Frontal cortex (tissue), 4 donors: ENCODE results near the gene ST8SIA5. TPM values are rescaled to one million over a fixed set of nuclear protein-coding genes. Genes with fewer than 3 reads are reported as not detected.
A peak's percentile ranks its signal among the peaks of the same experiment; 100 is the strongest.

Source experiments
- DNase-seq, 2 donors: peaks; one replicate each; pipeline ENCODE4 v3.0.0; 2012; ENCODE audit warnings: low spot score in 2 of 2
- FAIRE-seq: peaks from 2 replicates; lab custom pipeline; 2012; peaks lifted over from hg19 to GRCh38; lab: Jason Lieb, UNC
- total RNA-seq: library from RNA; depleted of rRNA; stranded (reverse); fragments of >200 nt; gene quantifications from one replicate; pipeline ENCODE4 v1.2.3, GENCODE V29; 2014
- donor health status: control.
- donor health status: control.
- donor health status: control.

The ST8SIA5 gene
- total RNA-seq, 1 donor from 2014 or later = 4.9 TPM

DNA sequence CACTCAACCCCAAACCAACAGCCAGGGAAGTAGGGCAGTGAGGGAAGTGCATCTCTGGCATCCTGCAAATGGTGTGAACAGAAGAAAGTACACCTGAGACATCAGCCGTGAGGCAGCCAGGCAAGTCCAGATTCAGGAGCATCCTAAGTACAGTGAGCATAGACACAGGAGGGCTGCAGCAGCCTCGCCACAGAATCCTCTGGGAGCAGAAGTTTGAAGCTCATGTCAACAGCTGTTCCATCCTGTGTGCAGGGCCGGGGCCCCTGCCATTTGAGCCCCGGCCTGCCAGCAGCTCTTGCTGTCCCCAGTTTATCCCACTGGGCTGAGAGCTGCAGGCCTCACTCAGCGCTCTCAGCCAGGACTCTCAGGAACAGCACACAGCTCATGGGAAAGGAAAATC is 114.3 kb downstream of the ST8SIA5 start:
- FAIRE-seq (no peak), DNase-seq (no peak)

DNA sequence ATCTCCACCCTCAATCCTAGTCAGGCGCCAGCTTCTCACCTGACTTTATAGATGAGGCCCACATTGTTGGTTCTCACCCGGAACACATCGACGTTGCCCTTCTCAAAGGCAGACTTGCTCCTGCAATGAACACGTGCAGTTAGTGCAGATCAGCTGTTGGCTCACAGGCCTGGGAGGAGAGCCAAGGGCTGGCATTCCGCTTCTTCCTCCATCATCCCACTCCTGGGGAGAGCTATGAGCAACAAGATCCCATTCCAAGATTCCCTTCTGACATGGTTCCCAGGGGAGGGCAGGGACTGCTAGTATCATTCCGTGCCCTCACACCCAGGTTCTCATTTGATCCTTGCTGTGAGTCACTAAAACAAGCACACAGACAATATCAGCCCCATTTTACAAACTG is 114.9 kb downstream of the ST8SIA5 start:
- FAIRE-seq (no peak), DNase-seq (no peak)

DNA sequence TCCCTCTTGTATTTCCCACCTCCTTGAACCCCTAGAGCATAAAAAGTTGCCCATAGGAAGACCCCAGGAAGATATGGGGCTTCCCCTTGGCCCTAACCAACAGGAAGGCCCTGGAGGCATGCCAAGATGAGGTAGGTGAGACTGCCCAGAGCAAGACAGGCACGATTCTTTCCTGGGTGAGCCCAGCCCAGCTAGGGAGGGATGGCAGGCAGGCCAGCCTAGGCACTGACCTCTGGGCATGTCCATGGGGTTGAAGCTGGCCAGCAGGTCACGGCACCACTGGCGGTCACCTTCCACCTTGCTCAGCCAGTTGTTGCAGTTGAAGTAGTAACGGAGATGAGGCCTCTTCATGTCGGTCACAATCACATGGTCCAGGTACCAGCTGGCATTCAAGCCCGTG is 117.5 kb downstream of the ST8SIA5 start:
- no peak for DNase-seq
- FAIRE-seq = no peak

DNA sequence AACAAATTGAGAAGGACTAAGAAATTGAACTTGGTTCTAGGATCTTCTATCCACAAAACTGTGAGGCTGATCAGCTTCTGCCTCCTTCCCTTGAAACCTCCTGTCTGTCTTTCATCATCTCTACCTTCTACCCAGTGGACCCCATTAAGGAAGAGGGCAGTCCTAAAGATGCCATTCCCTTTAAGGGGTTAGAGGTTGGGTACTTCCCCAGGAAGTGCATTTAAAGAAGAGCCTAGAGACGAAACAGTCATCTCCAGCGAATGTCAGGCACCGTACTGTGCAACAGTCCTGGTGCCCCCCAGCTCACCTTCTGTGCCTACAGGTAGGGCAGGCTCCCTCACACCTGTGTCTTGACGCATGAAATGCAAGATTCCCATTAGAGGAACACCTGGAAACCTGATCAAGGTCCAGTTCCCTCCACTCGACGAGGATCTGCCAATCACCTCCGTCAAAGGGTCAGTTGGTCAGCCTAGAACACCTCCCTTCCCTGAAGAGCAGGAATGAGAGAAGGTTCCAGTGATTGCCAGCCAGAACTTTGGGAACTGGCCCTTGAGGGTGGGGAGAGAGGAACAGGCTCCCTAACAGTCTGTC is 120.7 kb downstream of the ST8SIA5 start:
- FAIRE-seq (no peak), DNase-seq (no peak)

DNA sequence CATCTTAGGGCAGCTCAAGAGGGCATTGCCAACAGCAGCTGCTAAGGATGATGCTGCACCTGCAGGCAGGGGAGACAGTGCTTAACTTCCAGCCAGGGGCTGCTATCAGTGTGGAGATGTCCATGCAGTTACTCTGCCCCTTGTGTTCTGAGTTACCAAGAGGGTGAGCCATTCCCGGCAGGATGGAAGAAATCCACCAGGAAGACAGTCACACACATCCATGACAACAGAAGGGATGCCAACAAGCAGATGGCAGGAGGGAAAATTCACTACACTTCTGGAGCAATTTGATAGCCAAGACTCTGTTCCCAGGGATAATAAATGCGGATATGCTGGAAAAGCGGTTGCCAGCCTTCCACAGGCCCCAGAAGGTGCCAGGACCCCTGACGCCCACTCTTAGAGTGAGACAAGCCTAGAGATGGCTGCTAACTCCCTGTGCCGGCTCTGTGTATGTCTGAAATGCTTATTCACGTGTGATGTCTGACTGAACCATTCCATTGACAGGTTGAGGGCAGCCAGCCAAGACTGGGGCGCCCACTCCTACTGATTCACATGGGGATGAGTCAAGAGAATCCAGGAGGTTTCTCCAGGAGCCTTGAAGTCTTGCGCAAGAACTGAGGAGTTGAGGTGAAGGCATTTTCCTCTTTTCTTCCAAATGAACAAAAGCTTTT is 124.3 kb downstream of the ST8SIA5 start:
- DNase-seq (no peak), FAIRE-seq (no peak)

DNA sequence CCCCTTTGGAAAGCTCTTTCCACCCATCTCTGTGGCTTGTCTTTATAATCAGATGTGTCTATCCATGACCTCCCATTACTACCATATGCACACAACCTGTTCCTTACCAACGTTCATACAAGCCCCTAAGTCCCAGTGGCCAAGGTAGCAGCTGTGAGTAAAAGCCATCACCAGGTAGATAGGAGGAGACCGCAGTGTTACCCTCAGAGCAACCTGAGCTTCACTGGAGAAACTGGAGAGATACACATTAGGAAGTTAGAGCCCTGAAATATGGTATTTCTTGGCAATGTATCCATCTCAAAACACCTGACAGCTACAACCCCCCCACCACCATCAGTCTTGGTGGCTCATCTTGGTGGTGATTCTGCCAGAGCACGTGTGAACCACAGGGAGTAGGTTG is 125.9 kb downstream of the ST8SIA5 start:
- FAIRE-seq (no peak), DNase-seq (no peak)

DNA sequence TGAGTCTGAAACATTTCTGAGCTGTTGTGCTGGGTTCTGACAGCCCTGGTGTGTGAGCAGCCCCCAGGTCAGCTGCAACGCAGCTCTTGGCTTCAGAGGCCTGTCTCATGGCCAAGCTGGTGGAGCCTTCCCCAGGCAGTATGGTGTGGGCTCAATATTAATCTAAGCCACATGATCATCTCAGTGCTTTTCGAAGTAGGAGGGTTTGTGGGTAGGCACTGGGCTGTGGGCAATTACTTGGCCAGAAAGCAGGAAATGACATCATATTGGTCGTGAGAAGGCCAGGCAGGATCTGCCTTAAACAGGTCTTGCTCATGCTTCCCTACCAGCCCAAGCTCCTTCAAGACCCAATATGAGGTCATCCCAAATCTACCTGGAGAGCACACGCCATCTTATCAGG is 126.7 kb downstream of the ST8SIA5 start:
- FAIRE-seq = no peak

DNA sequence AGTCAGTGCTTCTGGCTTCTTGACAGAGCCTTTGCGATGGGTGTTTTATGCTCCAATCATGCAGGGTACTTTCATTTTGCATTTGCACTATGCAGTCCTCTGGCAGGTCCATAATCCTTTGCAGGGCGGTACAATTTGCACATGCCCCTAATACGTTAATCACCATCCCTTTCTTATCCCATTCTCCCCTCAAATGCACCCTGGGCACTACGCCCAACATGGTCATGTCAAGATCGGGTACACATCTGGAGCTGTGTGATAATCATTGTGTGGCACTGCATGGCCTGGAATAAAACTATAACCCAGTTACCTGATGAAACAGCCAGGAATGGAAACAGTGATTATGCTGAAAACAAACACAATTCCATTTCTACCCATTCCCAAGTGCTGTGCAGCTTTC is 127.5 kb downstream of the ST8SIA5 start:
- no peak for FAIRE-seq

More for the DNA sequence above, 126.7 kb downstream of the ST8SIA5 start:
- no peak for DNase-seq

DNA sequence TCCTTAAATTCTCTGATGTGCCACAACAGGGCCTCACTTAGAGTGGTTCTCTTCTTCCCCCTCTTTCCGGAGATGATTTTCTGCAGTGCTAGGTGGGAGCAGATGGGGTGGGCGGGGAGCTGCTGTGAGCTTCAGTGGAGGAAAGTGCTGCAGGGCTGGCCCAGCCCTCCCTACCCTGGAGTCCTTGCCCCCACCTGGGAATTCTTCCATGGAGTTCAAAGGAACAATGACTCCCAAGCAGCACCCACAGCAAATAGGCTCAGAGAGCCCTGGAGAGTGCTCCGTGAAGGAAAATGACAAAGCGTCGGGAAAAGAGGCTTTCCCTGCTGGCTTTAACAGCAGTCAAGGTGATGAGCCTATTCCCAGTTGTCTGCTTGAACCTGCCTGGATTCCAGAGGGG is 128.6 kb downstream of the ST8SIA5 start:
- DNase-seq = no peak
- no peak for FAIRE-seq

More for the DNA sequence above, 127.5 kb downstream of the ST8SIA5 start:
- no peak for DNase-seq

DNA sequence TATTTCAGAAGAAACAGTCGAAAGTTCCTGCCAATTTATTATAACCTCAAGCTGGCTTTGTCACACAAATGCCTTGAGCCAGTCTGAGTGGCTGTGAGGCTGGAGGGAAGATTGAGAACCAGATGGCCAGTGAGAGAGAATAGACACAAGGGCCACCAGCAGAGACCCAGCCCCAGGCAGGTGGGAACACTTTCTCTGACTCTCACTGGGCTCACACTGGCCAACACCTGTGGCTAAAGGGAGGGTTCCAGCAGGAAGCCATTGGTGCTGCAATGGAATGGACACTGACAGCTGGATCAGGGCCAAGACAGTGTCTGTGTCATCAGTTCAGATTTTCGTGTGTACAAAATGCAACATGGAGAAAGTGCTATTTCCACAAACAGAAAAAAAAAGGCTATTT is 129.7 kb downstream of the ST8SIA5 start:
- DNase-seq (no peak), FAIRE-seq (no peak)

DNA sequence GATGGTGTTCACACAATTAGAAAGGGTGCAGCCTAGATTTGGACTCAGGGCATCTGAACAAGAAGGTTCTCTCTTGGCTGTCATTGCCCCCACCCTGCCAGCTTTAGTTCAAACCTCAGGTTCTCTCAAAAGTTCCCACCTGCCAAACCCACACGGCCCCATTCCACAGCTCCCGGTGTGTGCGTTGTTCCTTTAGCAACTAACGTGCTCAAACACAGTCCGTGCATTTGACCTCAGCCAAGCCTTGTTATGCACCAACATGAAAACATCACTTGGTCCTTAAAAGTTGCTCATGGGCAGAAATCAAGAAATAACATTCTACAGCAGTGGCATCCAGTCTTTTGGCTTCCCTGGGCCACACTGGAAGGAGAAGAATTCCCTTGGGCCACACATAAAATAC is 131.8 kb downstream of the ST8SIA5 start:
- DNase-seq = no peak
- no peak for FAIRE-seq

DNA sequence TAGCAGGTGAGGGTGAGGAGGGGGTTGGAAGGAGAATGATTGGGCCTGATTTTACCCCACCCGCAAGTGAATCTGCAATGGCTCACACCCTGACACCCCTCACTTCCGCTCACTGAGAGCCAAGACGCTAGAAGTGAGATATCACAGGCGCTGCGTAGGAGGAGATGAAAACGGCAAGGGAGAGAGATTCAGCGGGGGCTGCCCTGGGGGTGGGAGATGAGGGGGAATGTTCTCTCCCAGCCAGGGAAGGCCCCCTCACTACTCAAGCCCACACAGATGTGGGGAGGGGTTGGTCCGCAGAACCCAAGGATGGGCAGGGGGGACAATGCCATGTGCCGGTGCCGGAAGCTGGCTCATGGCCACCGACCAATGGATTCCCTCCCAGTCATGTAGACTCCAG is 132.7 kb downstream of the ST8SIA5 start:
- FAIRE-seq (no peak), DNase-seq (no peak)

DNA sequence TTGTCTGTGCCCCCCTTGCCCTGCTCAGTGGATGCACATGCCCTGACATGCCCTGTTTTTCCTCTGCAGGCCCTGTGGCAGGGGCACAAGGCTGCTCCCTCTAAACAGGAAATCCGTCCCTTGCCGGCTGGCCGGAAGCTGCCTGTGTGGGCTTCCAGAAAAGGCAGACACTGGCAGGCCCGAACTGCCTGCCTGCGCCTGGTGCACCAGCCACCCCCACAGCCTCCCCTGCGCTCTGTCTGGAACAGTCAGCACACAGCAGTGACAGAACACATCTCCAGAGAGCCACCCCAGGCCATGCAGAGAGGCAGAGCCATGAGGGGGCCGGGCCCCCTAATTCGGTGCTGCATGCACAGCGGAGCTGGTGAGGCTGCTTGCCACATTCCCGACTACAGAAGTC is 133.3 kb downstream of the ST8SIA5 start:
- DNase-seq (peak in 1 of 2 donors; percentile 24), FAIRE-seq (no peak)

DNA sequence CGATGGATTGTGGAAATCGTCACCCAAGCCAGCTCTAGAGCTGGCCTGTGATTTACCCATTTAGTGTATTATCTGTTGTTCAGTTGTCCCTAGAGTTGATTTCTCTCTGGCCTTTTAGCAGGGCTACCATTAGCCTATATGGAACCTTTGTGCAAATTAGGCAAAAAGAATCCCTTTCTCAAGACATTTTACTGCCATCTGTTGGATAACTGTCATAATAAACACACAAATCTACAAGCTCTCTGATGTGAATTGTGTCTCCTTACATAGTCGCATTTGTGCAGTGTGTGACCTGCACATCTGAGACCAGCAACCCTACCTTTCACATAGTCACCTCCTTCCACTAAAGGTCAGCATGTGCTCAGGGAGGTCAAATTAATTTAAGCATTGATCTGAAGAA is 133.9 kb downstream of the ST8SIA5 start:
- FAIRE-seq = no peak
- peak in 1 of 2 donors; percentile 33 for DNase-seq

DNA sequence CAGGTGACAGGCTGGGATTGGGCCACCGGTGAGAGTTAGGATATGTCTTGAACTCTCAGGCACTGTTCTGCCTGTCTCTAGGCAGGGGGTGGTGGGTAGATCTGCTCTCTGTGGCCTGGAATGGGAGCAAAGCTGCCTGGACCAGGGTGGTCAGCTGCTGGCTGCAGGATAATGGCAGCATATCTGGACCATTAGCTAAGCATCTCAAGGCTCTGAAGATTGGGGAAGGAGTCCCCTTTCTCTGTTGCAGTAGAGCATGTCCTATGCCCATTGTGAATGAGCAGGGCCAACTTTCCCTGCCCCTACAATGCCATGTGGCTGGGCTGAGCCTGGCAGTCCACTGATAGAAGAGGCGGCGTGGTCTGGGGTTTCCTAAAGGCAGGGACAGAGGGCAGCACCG is 134.4 kb downstream of the ST8SIA5 start:
- DNase-seq (no peak), FAIRE-seq (no peak)

DNA sequence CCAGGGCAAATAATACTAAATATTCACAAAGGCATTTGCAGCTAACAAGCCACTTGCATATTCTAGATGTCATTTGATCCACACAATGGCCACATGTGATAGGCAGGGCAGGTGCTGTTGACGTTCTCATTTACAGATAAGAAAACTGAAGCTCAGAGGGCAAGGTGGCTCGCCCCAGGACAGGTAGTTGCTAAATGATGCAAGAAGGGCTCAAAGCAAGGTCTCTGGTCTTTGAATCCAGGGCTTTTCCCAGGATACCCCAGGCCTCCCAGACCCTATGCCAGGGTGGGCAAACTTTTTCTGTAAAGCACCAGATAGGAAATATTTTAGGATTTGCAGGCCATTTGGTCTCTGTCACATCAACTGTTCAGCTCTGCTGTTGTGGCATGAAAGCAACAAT is 135.0 kb downstream of the ST8SIA5 start:
- DNase-seq (no peak), FAIRE-seq (no peak)

DNA sequence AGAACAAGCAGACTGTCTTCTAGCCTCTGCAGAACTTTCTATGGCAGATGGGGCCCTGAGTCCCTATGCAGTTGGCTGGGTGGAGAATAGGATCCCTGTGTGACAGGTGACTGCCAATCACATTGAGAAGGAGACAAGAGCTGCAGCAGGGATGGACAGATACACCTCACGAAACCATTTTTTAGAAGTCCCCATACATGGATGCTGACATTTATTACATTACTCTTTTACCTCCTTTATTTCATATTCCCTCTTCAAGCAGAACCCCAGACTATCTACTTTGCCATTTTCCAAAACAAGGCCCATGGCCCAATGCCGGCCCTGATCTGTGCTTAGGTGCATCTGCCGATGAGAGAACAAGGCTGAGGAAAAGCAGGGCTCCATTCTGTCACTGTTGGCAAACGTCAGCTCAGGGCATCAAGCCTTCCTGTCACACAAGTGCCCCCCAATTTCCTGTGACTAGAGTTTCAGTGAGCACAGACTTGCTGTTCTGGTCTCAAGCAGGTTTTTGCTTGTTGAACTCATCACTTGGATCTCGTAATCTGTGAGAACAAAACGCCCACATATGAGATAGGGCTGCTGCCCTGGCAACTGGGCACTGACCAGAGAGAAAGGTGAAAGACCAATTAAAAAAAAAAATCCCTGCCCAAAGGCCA is 135.6 kb downstream of the ST8SIA5 start:
- DNase-seq = no peak
- FAIRE-seq = no peak

DNA sequence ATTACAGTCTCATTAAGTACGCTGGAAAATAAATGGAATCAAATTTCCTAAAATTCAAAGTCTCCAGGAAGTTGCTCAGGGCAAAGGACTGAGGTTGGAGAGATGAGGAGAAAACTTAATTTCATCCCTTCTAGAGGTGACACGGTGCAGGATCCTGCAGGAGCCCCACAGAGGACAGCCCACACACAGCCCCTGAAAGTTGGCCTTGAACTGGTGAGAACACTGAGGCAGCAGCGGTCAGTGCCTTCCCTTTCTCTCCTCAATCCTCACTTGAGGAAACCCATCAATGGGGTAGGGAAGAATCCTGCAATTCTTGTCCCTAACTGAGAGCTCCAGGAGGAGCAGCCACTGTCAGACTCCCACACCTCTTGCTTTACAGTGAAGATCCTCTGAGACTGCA is 137.3 kb downstream of the ST8SIA5 start:
- DNase-seq = no peak
- no peak for FAIRE-seq
